ENCODE data around the gene YIPF1. TPM values are rescaled to one million over a fixed set of nuclear protein-coding genes. Genes with fewer than 3 reads are reported as not detected.
"Not testable (repeated sequence)": the region's sequence is repeated elsewhere in the genome, so short reads cannot be mapped to it uniquely, and the experiment has no call there.

Gene YIPF1
- total RNA-seq, 3 donors from 2014 or later (not counting 1 experiment from before 2014, with no cell fraction given): 13.2 to 20.8 (median 18.0) TPM

DNA sequence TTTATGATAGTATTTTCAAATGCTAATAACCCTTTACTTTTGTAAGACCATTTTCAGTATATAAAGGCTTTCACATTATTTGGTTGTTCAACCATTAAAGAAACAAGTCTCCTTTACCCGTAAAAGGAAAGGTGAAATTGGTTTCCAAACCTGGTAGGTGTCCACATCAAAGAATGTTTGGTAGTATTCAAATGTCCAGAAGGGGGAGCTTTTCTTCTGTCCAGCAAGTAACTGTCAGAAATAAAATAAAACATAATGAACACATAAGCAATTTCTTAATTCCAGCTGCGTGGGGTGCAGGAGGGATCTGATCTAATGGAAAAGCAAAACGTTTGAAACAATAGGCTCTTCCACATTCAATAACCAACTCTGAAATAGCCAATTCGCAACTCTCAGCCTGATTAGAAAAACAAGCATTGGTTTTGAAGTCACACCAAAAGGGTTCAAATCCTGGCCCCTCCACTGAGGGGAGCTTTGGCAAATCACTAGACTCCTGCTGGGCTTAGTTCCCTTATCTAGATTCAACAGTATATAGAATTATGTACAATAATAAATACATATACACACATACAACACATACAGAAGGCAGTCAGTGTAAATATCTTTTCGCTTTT lies 11.0 kb downstream of the YIPF1 start:
- H3K4me3 ChIP-seq (ENCODE audit: low read length): no peak overlapping the region
- H3K4me1 Mint-ChIP-seq: peaks cover 0 to 6% of the 10 kb centered on the region in 2 donors
- H3K27ac Mint-ChIP-seq: no peak overlapping the region
- TF ChIP-seq, protein P1, sequence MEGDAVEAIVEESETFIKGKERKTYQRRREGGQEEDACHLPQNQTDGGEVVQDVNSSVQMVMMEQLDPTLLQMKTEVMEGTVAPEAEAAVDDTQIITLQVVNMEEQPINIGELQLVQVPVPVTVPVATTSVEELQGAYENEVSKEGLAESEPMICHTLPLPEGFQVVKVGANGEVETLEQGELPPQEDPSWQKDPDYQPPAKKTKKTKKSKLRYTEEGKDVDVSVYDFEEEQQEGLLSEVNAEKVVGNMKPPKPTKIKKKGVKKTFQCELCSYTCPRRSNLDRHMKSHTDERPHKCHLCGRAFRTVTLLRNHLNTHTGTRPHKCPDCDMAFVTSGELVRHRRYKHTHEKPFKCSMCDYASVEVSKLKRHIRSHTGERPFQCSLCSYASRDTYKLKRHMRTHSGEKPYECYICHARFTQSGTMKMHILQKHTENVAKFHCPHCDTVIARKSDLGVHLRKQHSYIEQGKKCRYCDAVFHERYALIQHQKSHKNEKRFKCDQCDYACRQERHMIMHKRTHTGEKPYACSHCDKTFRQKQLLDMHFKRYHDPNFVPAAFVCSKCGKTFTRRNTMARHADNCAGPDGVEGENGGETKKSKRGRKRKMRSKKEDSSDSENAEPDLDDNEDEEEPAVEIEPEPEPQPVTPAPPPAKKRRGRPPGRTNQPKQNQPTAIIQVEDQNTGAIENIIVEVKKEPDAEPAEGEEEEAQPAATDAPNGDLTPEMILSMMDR (IDR thresholded peaks at IDR 0.05): peak; percentile 64
- peaks cover 0 to 2% of the 10 kb centered on the region in 2 donors for H3K9me3 Mint-ChIP-seq
- intact Hi-C loops (cut with micrococcal nuclease): loop anchor here (1.0 kb wide), 2 partner anchors 71 to 81 kb away; no protein-coding TSS in a partner anchor
- 69% methylated on average over 5 of the region's 5 CpGs for WGBS (ENCODE audit: insufficient coverage)
- H3K27ac ChIP-seq (ENCODE audit: low read length): no peak overlapping the region
- H3K4me3 Mint-ChIP-seq: no peak overlapping the region
- H3K27me3 ChIP-seq (ENCODE audit: control insufficient read depth, insufficient read depth, low read length): no peaks in the 10 kb centered on the region
- peaks cover 50% of the 10 kb centered on the region for H3K36me3 ChIP-seq (ENCODE audit: control insufficient read depth, insufficient read depth, low read length)
- peak in 1 of 2 donors; percentile 46 for DNase-seq
- H3K4me1 ChIP-seq (ENCODE audit: control insufficient read depth, insufficient read depth, low read length): no peaks in the 10 kb centered on the region
- no peak for ATAC-seq
- peaks cover 11% of the 10 kb centered on the region for H3K36me3 Mint-ChIP-seq
- H3K9me3 ChIP-seq (ENCODE audit: control insufficient read depth, insufficient read depth, low read length): no peaks in the 10 kb centered on the region
- no peaks in the 10 kb centered on the region for H3K27me3 Mint-ChIP-seq (ENCODE audit: low read depth in 2 of 2)

DNA sequence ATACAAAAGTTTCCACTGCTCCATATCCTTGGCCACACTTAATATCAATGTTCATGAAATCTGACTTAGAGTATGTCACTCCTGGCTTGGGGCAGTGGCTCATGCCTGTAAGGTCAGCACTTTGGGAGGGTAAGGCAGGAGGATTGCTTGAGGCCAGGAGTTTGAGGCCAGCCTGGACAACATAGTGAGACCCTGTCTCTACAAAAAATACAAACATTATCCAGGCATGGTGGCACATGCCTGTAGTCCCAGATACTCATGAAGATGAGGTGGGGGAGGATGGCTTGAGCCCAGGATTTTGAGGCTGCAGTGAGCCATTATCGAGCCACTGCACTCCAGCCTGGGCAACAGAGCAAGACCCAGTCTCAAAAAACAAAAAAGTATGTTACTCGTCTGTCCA lies 14.4 kb downstream of the YIPF1 start:
- peaks cover 63% of the 10 kb centered on the region for H3K36me3 ChIP-seq (ENCODE audit: control insufficient read depth, insufficient read depth, low read length)
- H3K4me1 ChIP-seq (ENCODE audit: control insufficient read depth, insufficient read depth, low read length); ATAC-seq; H3K9me3 ChIP-seq (ENCODE audit: control insufficient read depth, insufficient read depth, low read length); intact Hi-C loops (cut with micrococcal nuclease); H3K4me1 Mint-ChIP-seq; H3K4me3 Mint-ChIP-seq; H3K27me3 Mint-ChIP-seq (ENCODE audit: low read depth in 2 of 2); H3K27ac Mint-ChIP-seq; H3K27me3 ChIP-seq (ENCODE audit: control insufficient read depth, insufficient read depth, low read length); H3K27ac ChIP-seq (ENCODE audit: low read length); DNase-seq; H3K4me3 ChIP-seq (ENCODE audit: low read length); H3K9me3 Mint-ChIP-seq: not testable (repeated sequence)
- H3K36me3 Mint-ChIP-seq: peaks cover 17% of the 10 kb centered on the region
- WGBS (ENCODE audit: insufficient coverage): 100% methylated on average over 2 of the region's 2 CpGs

DNA sequence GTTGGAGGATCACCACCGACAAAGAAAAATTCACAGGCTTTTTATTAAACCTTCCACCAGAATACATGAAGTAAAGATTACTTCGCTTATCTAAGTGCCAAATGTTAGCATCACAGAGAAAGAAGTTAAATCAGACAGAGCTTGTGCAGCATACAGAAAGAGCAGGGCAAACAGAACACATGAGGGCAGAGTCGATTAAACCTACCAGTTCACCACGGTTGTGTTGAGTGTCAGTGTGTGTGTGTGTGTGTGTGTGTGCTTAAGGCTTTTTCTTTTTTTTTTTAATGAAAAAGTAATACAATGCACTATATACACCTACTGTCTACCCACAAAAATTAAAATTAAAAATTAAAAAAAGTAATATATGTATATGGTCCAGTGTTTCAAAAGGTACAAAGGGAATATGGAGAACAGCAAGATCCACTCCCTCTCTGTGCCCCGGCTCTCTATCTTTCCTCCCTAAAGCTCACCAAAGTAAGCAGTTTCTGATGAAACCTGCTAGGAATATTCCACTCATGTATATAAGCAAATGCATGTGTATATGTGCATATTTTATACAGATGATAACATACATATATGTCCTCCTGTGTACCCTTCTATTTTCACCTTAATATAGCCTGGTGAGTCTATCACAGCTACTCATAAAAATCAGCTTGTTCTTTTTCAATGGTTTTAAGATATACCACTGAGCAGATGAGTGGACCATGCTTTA lies 17.7 kb downstream of the YIPF1 start:
- H3K27me3 ChIP-seq (ENCODE audit: control insufficient read depth, insufficient read depth, low read length): no peaks in the 10 kb centered on the region
- no peak overlapping the region for H3K4me3 Mint-ChIP-seq
- H3K4me3 ChIP-seq (ENCODE audit: low read length): no peak overlapping the region
- no peaks in the 10 kb centered on the region for H3K4me1 ChIP-seq (ENCODE audit: control insufficient read depth, insufficient read depth, low read length)
- ATAC-seq (no peak), DNase-seq (no peak)
- TF ChIP-seq, protein P1 (IDR thresholded peaks at IDR 0.05): no peak
- H3K27ac Mint-ChIP-seq: no peak overlapping the region
- intact Hi-C loops (cut with micrococcal nuclease): no loop called here
- WGBS (ENCODE audit: insufficient coverage): 72% methylated on average over 4 of the region's 5 CpGs
- peaks cover 24% of the 10 kb centered on the region for H3K36me3 Mint-ChIP-seq
- no peak overlapping the region for H3K27ac ChIP-seq (ENCODE audit: low read length)
- H3K9me3 ChIP-seq (ENCODE audit: control insufficient read depth, insufficient read depth, low read length): no peaks in the 10 kb centered on the region
- H3K9me3 Mint-ChIP-seq: no peaks in the 10 kb centered on the region
- H3K4me1 Mint-ChIP-seq: no peaks in the 10 kb centered on the region
- H3K27me3 Mint-ChIP-seq (ENCODE audit: low read depth in 2 of 2): no peaks in the 10 kb centered on the region
- peaks cover 65% of the 10 kb centered on the region for H3K36me3 ChIP-seq (ENCODE audit: control insufficient read depth, insufficient read depth, low read length)

DNA sequence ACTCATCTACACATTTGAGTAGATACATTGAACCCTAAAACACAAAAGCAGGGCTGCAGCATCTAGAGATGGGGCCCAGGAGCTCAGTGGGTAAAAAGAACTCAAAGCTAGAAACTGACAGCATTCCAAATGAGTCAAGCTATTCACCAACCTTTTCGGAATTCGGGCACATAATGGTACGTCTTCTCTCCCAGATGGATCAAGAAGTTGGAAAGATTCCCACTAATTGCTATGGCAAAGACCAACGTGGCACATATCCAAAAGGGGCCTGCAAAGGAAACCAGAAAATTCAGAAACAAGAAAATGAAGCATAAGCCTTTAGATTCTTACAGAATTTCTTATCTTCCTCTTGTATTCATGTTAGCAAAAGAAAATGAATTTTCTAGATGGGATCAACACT lies 18.4 kb downstream of the YIPF1 start:
- DNase-seq (no peak), ATAC-seq (no peak)
- no peaks in the 10 kb centered on the region for H3K4me1 ChIP-seq (ENCODE audit: control insufficient read depth, insufficient read depth, low read length)
- TF ChIP-seq, protein P1 (IDR thresholded peaks at IDR 0.05): no peak
- H3K27me3 ChIP-seq (ENCODE audit: control insufficient read depth, insufficient read depth, low read length): no peaks in the 10 kb centered on the region
- no peaks in the 10 kb centered on the region for H3K9me3 ChIP-seq (ENCODE audit: control insufficient read depth, insufficient read depth, low read length)
- intact Hi-C loops (cut with micrococcal nuclease): no loop called here
- no peaks in the 10 kb centered on the region for H3K9me3 Mint-ChIP-seq
- no peak overlapping the region for H3K27ac ChIP-seq (ENCODE audit: low read length)
- H3K36me3 Mint-ChIP-seq: peaks cover 24% of the 10 kb centered on the region
- H3K4me3 ChIP-seq (ENCODE audit: low read length): no peak overlapping the region
- no peak overlapping the region for H3K4me3 Mint-ChIP-seq
- H3K36me3 ChIP-seq (ENCODE audit: control insufficient read depth, insufficient read depth, low read length): peaks cover 65% of the 10 kb centered on the region
- H3K27ac Mint-ChIP-seq: no peak overlapping the region
- WGBS (ENCODE audit: insufficient coverage): 94% methylated on average over 4 of the region's 4 CpGs
- no peaks in the 10 kb centered on the region for H3K27me3 Mint-ChIP-seq (ENCODE audit: low read depth in 2 of 2)
- H3K4me1 Mint-ChIP-seq: no peaks in the 10 kb centered on the region
